NCI-H1417 treated with DMSO at 0.1 percent for 48 hours (cell line): Measurements from ENCODE around the gene CD4.
A peak's percentile ranks its signal among the peaks of the same experiment; 100 is the strongest.

Experiments used
- DNase-seq: peaks from one replicate; lab custom pipeline; 2025; lab: John Stamatoyannopoulos, UW

CD4 gene

GRCh38 chr12:6778574-6779550, 10.5 kb upstream of the CD4 start:
- peak; percentile 83 for DNase-seq

GRCh38 chr12:6779708-6780432, 9.5 kb upstream of the CD4 start:
- no peak for DNase-seq

- no peak for DNase-seq
These were observed 8.8 kb upstream of the CD4 start for GRCh38 chr12:6780573-6780972.

- no peak for DNase-seq
These were observed 7.2 kb upstream of the CD4 start for GRCh38 chr12:6782119-6782518.

- no peak for DNase-seq
These were observed 6.3 kb upstream of the CD4 start for GRCh38 chr12:6782850-6783566.

GRCh38 chr12:6783828-6784227, 5.5 kb upstream of the CD4 start:
- no peak for DNase-seq

- DNase-seq: no peak
These were observed 5.0 kb upstream of the CD4 start for GRCh38 chr12:6784296-6784695.

GRCh38 chr12:6784761-6785160, 4.6 kb upstream of the CD4 start:
- no peak for DNase-seq

GRCh38 chr12:6786416-6787094, 2.8 kb upstream of the CD4 start:
- DNase-seq: no peak

GRCh38 chr12:6787309-6787708, 2.0 kb upstream of the CD4 start:
- DNase-seq: no peak

- no peak for DNase-seq
These were observed 1.3 kb downstream of the CD4 start for GRCh38 chr12:6790496-6791150.

- DNase-seq: no peak
These were observed 2.7 kb downstream of the CD4 start for GRCh38 chr12:6791931-6792520.

- DNase-seq: no peak
These were observed 3.3 kb downstream of the CD4 start for GRCh38 chr12:6792522-6793201.

- DNase-seq: no peak
These were observed 5.8 kb downstream of the CD4 start for GRCh38 chr12:6795088-6795487.

GRCh38 chr12:6796576-6796975, 7.2 kb downstream of the CD4 start:
- no peak for DNase-seq

GRCh38 chr12:6799147-6799546, 9.8 kb downstream of the CD4 start:
- no peak for DNase-seq

GRCh38 chr12:6807170-6807569, 17.8 kb downstream of the CD4 start:
- DNase-seq: no peak

- DNase-seq: no peak
These were observed 19.7 kb downstream of the CD4 start for GRCh38 chr12:6809056-6809455.

- DNase-seq: no peak
These were observed 21.4 kb downstream of the CD4 start for GRCh38 chr12:6810758-6811157.

- no peak for DNase-seq
These were observed 24.0 kb downstream of the CD4 start for GRCh38 chr12:6813363-6813762.
